ENCODE measurements around the gene CHRDL2.

CHRDL2 gene

DNA sequence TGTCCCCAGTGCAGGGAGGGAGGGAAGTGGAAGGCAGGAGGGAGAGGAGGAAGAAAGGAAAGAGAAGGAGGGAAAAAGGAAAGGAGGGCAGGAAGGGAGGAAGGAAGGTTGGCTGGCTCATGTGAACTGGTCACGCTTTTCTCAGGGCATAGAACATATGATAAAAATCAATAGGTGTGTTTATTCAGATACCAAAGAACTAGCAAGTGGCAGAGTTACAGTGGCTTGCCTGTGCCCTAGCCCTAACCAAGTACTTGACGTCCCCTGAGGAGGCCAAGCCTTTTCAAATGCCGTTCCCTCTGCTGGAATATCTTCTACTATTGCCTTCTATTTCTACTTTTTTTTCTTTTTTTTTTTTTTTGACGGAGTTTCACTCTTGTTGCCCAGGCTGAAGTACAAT, 33.5 kb downstream of the CHRDL2 start:
- TF ChIP-seq CTCF (IDR thresholded peaks at IDR 0.05; ENCODE audit: low read depth, low read length, missing control alignments) = no peak
- no peak for DNase-seq
- H3K27me3 ChIP-seq (replicated peaks) = no peaks in the 10 kb centered on the region
- peak overlapping the region; percentile 23 for H3K27ac ChIP-seq
- H3K36me3 ChIP-seq (replicated peaks) = no peaks in the 10 kb centered on the region
- in situ Hi-C loops (cut with HindIII; ENCODE audit: low pct_ligation_motif_present, low sequenced_read_pairs) = no loop called here
- no peak overlapping the region for H3K4me3 ChIP-seq (ENCODE audit: low read depth, low read length)

DNA sequence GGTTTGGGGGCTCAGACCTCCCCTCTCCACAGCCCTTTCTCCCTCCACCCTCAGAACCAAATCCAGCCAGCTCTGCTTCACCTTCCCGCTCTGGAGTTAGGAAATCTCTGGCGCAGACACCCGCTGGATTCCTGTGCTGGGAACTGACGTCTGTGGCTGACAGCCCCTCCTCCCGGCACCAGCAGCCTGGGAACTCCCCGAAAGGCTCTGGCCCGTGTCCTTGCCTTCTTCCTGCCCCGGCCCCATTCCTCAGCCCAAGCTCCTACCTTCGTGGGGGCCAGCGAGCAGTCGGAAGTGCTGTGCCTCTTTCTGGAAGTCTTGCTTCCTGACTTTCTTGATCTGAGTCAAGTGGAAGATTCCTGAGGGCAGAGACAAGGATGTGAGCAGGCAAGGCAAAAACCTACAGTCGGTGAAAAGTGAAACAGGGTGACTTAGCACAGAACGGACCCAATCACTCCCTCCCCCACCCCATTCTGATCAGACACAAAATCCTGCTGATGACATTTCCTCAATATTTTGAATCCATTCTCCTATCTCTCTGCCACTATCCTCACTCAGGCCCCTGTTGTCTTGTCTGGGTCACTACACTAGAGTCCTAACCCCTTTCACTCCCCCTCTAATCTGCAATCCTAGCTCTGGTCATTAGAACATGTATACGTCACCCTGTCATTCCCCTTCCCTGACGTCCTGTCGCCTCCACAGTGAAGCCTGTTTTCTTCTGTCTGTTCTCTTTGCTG, 34.1 kb downstream of the CHRDL2 start:
- Histone ChIP-seq H3K27ac (peak overlapping the region; percentile 23), H3K4me3 (ENCODE audit: low read depth, low read length) (no peak overlapping the region), H3K36me3 (replicated peaks) (no peaks in the 10 kb centered on the region), H3K27me3 (replicated peaks) (no peaks in the 10 kb centered on the region)
- peak; percentile 84 for DNase-seq
- no peak for TF ChIP-seq CTCF (IDR thresholded peaks at IDR 0.05; ENCODE audit: low read depth, low read length, missing control alignments)
- in situ Hi-C loops (cut with HindIII; ENCODE audit: low pct_ligation_motif_present, low sequenced_read_pairs) = no loop called here

DNA sequence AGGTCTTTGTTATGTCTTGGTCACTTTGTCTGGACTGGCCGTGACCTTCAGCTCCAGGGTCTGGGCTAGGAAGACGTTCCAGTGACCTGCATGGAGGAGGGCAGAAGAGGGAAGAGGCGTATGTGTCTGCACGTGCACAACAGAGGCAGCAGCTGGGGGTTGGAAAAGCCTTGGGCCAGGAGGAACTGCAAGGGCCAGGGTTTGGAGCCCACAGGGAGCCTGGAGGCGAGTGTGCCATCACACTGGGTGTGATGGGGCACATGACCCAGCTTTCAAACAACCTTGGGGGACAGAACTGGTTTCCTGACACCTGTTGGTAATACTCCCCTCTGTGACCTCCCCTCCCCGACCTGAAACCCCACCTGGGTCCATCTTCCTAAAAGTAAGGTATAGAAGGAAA, 34.7 kb downstream of the CHRDL2 start:
- in situ Hi-C loops (cut with HindIII; ENCODE audit: low pct_ligation_motif_present, low sequenced_read_pairs) = no loop called here
- Histone ChIP-seq H3K36me3 (replicated peaks) (no peaks in the 10 kb centered on the region), H3K27me3 (replicated peaks) (no peaks in the 10 kb centered on the region), H3K4me3 (ENCODE audit: low read depth, low read length) (no peak overlapping the region), H3K27ac (no peak overlapping the region)
- DNase-seq = no peak
- TF ChIP-seq CTCF (IDR thresholded peaks at IDR 0.05; ENCODE audit: low read depth, low read length, missing control alignments) = no peak

GRCh38 chr11:74695705-74696280, 35.4 kb downstream of the CHRDL2 start:
- Histone ChIP-seq H3K4me3 (ENCODE audit: low read depth, low read length) (no peak overlapping the region), H3K27me3 (replicated peaks) (no peaks in the 10 kb centered on the region), H3K36me3 (replicated peaks) (no peaks in the 10 kb centered on the region), H3K27ac (no peak overlapping the region)
- in situ Hi-C loops (cut with HindIII; ENCODE audit: low pct_ligation_motif_present, low sequenced_read_pairs) = no loop called here
- TF ChIP-seq CTCF (IDR thresholded peaks at IDR 0.05; ENCODE audit: low read depth, low read length, missing control alignments) = no peak
- DNase-seq = no peak

DNA sequence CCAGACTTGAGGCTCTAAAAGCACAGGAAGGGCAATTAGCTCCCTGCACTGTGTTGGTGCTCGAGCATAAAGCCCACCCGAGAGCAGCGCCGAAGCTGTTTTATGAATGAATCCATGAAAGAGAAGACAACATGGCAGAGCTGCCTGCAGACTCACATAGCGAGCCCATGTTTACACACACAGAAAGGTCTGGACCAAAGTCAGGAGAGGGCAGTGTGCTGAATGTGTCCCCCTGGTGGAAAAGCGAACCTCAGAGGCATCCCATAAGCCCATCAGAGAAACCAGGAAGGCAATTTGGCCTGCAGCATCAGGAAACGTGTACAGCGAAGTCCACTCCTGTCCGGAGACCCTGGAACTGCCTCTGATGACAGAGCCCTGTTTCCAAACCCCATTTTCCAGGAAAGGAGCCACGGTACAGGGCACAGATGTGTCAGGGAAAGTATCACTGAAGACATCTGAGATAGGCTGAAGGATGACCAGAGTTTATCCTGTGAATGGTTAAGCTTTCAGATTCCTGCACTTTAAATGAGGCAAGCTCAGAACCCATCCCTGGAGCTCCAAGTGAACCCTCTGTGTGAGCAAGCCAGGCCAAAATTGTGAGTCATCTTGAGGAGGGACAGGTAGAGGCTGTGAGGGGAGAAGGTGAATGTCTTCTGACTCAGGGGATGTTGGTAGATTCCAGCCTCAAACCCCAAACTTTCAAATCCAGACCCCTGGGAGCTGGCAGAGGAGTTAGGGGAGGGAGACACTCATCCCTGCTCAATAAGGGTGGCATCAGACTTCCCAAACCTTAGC, 36.9 kb downstream of the CHRDL2 start:
- DNase-seq = no peak
- TF ChIP-seq CTCF (IDR thresholded peaks at IDR 0.05; ENCODE audit: low read depth, low read length, missing control alignments) = peak; percentile 62
- in situ Hi-C loops (cut with HindIII; ENCODE audit: low pct_ligation_motif_present, low sequenced_read_pairs) = no loop called here
- Histone ChIP-seq H3K4me3 (ENCODE audit: low read depth, low read length) (no peak overlapping the region), H3K27me3 (replicated peaks) (no peaks in the 10 kb centered on the region), H3K27ac (no peak overlapping the region), H3K36me3 (replicated peaks) (no peaks in the 10 kb centered on the region)
